Osteoblast (primary cell): ENCODE measurements around the gene KLK7. TPM values are rescaled to one million over a fixed set of nuclear protein-coding genes. Genes with fewer than 3 reads are reported as not detected.
A peak's percentile ranks its signal among the peaks of the same experiment; 100 is the strongest.

Source experiments
- DNase-seq: peaks from one replicate; pipeline ENCODE4 v3.0.0; 2011; ENCODE audit warnings: low spot score, mixed read lengths; ENCODE audit not compliant: insufficient read length; ENCODE audit errors: missing footprints
- H2AFZ ChIP-seq: 2 replicates; pipeline ENCODE4 v1.6.0; 2011; ENCODE audit warnings: mild to moderate bottlenecking, low read length
- H3K27ac ChIP-seq: 2 replicates; pipeline ENCODE4 v1.5.1; 2011; ENCODE audit warnings: mild to moderate bottlenecking, low read depth, low read length, moderate library complexity
- H3K27me3 ChIP-seq: 2 replicates; pipeline ENCODE4 v1.6.0; 2012; ENCODE audit warnings: mild to moderate bottlenecking, control low read depth, inconsistent platforms, low read length, moderate library complexity; ENCODE audit not compliant: insufficient read depth
- H3K36me3 ChIP-seq: 2 replicates; pipeline ENCODE4 v1.5.1; 2011; ENCODE audit warnings: mild to moderate bottlenecking, low read length, control low read depth, moderate library complexity; ENCODE audit not compliant: insufficient read depth
- H3K4me1 ChIP-seq: 2 replicates; pipeline ENCODE4 v1.5.1; 2011; ENCODE audit warnings: mild to moderate bottlenecking, low read length, control low read depth, moderate library complexity; ENCODE audit not compliant: insufficient read depth
- H3K4me2 ChIP-seq: 2 replicates; pipeline ENCODE4 v1.6.0; 2011; ENCODE audit warnings: mild to moderate bottlenecking, low read length; ENCODE audit not compliant: insufficient read depth
- H3K4me3 ChIP-seq: fragments of 200-600 bp; sonication (generic); 3 replicates; pipeline ENCODE4 v1.5.1; 2012; ENCODE audit warnings: mild to moderate bottlenecking, low read length, inconsistent platforms; ENCODE audit not compliant: insufficient read depth
- H3K79me2 ChIP-seq: 2 replicates; pipeline ENCODE4 v1.6.0; 2012; ENCODE audit warnings: mild to moderate bottlenecking, low read length, control low read depth, inconsistent platforms; ENCODE audit not compliant: insufficient read depth
- H3K9me3 ChIP-seq: 2 replicates; pipeline ENCODE4 v1.5.1; 2011; ENCODE audit warnings: low read depth, low read length, control low read depth
- H4K20me1 ChIP-seq: 2 replicates; pipeline ENCODE4 v1.6.0; 2012; ENCODE audit warnings: mild to moderate bottlenecking, low read length, control low read depth; ENCODE audit not compliant: insufficient read depth
- CTCF ChIP-seq: IDR thresholded peaks from 2 replicates; pipeline ENCODE4 v1.5.1; 2011; ENCODE audit warnings: mild to moderate bottlenecking, low read depth, low read length, moderate library complexity; ENCODE audit errors: extremely low read depth
- total RNA-seq: library from RNA; depleted of rRNA; stranded (reverse); fragments of >200 nt; gene quantifications from 2 replicates; pipeline ENCODE4 v1.2.3, GENCODE V29; 2012

Gene KLK7
- total RNA-seq, 1 donor = not detected

GRCh38 chr19:50952910-50953309 lies 30.8 kb downstream of the KLK7 start, which contains the start of gene KLK5:
KLK5 (minus strand) TSS chr19:50953038; CDS start chr19:50952657, 381 bp downstream.
- peak; percentile 85 for DNase-seq
- no peak for TF ChIP-seq CTCF
- Histone ChIP-seq H3K36me3 (no peaks in the 10 kb centered on the region), H3K9me3 (no peaks in the 10 kb centered on the region), H2AFZ (no peak within 1 kb of the TSS), H3K27ac (no peak within 1 kb of the TSS), H3K79me2 (no peaks in the 10 kb centered on the region), H3K4me3 (no peak within 1 kb of the TSS), H4K20me1 (no peaks in the 10 kb centered on the region), H3K4me2 (no peak within 1 kb of the TSS), H3K27me3 (no peaks in the 10 kb centered on the region), H3K4me1 (no peaks in the 10 kb centered on the region)

GRCh38 chr19:50949861-50950260 lies 33.9 kb downstream of the KLK7 start:
- TF ChIP-seq CTCF = no peak

GRCh38 chr19:50947123-50947522 lies 36.6 kb downstream of the KLK7 start:
- Histone ChIP-seq H3K27ac (no peak overlapping the region), H3K79me2 (no peaks in the 10 kb centered on the region), H3K4me1 (no peaks in the 10 kb centered on the region), H3K36me3 (no peaks in the 10 kb centered on the region), H3K9me3 (no peaks in the 10 kb centered on the region), H3K4me2 (no peak overlapping the region), H4K20me1 (no peaks in the 10 kb centered on the region), H3K4me3 (no peak overlapping the region), H2AFZ (no peak overlapping the region), H3K27me3 (no peaks in the 10 kb centered on the region)
- DNase-seq = no peak
- no peak for TF ChIP-seq CTCF

More at GRCh38 chr19:50949861-50950260, 33.9 kb downstream of the KLK7 start:
- Histone ChIP-seq H3K36me3 (no peaks in the 10 kb centered on the region), H3K4me2 (no peak overlapping the region), H3K27ac (no peak overlapping the region), H2AFZ (no peak overlapping the region), H3K27me3 (no peaks in the 10 kb centered on the region), H3K4me3 (no peak overlapping the region), H3K9me3 (no peaks in the 10 kb centered on the region), H3K79me2 (no peaks in the 10 kb centered on the region), H4K20me1 (no peaks in the 10 kb centered on the region), H3K4me1 (no peaks in the 10 kb centered on the region)
- no peak for DNase-seq

GRCh38 chr19:50944795-50945194 lies 38.9 kb downstream of the KLK7 start:
- no peaks in the 10 kb centered on the region for H3K27me3 ChIP-seq
- H3K4me3 ChIP-seq = no peak overlapping the region
- H3K4me2 ChIP-seq = no peak overlapping the region
- no peaks in the 10 kb centered on the region for H4K20me1 ChIP-seq
- DNase-seq = no peak
- H2AFZ ChIP-seq = no peak overlapping the region
- H3K27ac ChIP-seq = no peak overlapping the region
- no peaks in the 10 kb centered on the region for H3K9me3 ChIP-seq
- no peaks in the 10 kb centered on the region for H3K4me1 ChIP-seq
- no peaks in the 10 kb centered on the region for H3K36me3 ChIP-seq
- TF ChIP-seq CTCF = no peak
- no peaks in the 10 kb centered on the region for H3K79me2 ChIP-seq
